Globus pallidus (tissue), 1 donor: ENCODE measurements around the gene CHCHD6.

Source experiments
- DNase-seq: peaks from one replicate; pipeline ENCODE4 v3.0.0-alpha.2; 2015; ENCODE audit warnings: low spot score

CHCHD6 gene

GRCh38 chr3:126703512-126704493 is at the start of gene CHCHD6:
CHCHD6 (plus strand) TSS chr3:126704240; CDS start chr3:126704313, 73 bp downstream.
- peak; percentile 92 for DNase-seq

- DNase-seq, result peak; percentile 65
Observed at GRCh38 chr3:126654571-126655383, 49.3 kb upstream of the CHCHD6 start, which contains the start of gene TXNRD3. TXNRD3 (minus strand) TSS chr3:126655124.

- no peak for DNase-seq
Observed at GRCh38 chr3:126655887-126656286, 48.2 kb upstream of the CHCHD6 start.

- DNase-seq, result no peak
Observed at GRCh38 chr3:126656371-126657134, 47.5 kb upstream of the CHCHD6 start.

GRCh38 chr3:126657901-126658300 is 46.1 kb upstream of the CHCHD6 start:
- no peak for DNase-seq

- DNase-seq, result no peak
Observed at GRCh38 chr3:126658584-126658983, 45.5 kb upstream of the CHCHD6 start.

GRCh38 chr3:126659915-126660886 is 43.8 kb upstream of the CHCHD6 start:
- DNase-seq, result no peak

GRCh38 chr3:126661532-126662364 is 42.3 kb upstream of the CHCHD6 start:
- no peak for DNase-seq

- no peak for DNase-seq
Observed at GRCh38 chr3:126663257-126663656, 40.8 kb upstream of the CHCHD6 start.

GRCh38 chr3:126663750-126664149 is 40.3 kb upstream of the CHCHD6 start:
- DNase-seq, result no peak

GRCh38 chr3:126664591-126665214 is 39.3 kb upstream of the CHCHD6 start:
- no peak for DNase-seq

- no peak for DNase-seq
Observed at GRCh38 chr3:126665221-126665936, 38.7 kb upstream of the CHCHD6 start.

- DNase-seq, result no peak
Observed at GRCh38 chr3:126665959-126666657, 37.9 kb upstream of the CHCHD6 start.

- no peak for DNase-seq
Observed at GRCh38 chr3:126666658-126667528, 37.1 kb upstream of the CHCHD6 start.

- DNase-seq, result no peak
Observed at GRCh38 chr3:126667631-126668449, 36.2 kb upstream of the CHCHD6 start.
